ENCODE measurements around the gene ATAD3A.

The ATAD3A gene

DNA sequence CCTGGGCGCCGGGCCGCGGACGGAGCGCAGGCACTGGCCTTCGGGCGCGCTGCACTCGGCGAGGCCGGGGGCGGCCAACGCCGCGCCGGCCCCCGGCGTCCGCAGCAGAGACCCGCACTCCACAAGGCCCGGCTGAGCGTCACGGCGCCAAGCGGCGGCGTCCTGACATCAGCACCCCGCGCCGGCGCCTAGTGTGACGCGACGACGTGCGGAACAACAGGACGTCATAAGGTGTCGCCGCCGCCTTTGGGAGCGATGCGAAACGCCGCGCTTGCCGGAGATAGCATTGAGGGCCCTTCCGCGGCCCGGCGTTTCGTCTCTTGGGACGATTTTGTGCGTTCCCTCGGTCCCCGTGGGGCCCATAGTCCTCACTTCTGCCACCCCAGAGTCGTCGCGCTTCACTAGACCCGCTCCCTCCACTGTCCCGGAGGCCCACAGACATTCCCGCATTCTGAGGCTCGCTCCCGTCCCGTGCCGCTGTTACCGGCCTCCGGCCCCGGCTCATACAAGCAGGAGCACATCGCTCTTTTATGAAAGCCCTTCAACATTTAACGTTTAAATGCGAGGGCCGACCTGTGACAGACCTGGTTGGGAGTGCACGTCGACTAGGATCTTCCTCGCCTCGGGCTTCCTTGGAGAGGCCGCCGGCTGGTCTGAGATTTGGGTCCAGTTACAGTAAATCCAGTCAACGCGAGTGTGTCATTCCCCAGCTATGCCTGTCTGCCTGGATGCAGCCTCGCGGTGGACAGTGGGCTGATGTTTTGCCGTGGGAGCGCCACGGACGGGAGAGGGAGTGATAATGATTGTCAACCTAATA is 63.0 kb downstream of the ATAD3A start, which contains the start of gene SSU72:
SSU72 (minus strand) TSS at position 143 of the 817 bp plus-strand sequence. CDS start 306 bp downstream, outside the sequence.
- in situ Hi-C loops (cut with HindIII; ENCODE audit: low sequenced_read_pairs): no loop called here

GRCh38 chr1:1577367-1578011 is 65.5 kb downstream of the ATAD3A start:
- in situ Hi-C loops (cut with HindIII; ENCODE audit: low sequenced_read_pairs): no loop called here

DNA sequence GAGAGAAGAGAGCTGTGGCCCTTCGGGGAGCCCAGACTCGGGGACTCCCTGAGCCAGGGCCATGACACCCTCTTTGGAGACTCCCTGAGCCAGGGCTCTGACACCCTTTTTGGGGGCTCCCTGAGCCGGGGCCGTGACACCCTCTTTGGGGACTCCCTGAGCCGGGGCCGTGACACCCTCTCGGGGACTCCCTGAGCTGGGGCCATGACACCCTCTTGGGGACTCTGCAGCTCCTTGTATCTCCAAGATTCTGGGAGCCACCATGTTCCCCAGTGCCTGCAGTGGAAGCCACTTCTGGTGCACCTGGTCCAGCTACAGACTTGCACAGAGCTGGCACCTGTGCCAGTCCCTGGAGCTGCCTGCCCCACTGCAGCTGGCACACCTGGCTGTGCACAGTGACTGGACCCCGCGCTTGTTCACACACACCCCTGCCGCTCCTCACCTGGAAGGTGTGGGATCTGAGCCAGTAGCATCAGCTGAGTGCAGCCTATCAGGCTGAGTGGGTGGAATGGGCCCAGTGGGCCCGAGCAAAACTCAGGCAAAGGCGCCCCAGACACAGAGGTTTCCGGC is 66.5 kb downstream of the ATAD3A start:
- in situ Hi-C loops (cut with HindIII; ENCODE audit: low sequenced_read_pairs): no loop called here

DNA sequence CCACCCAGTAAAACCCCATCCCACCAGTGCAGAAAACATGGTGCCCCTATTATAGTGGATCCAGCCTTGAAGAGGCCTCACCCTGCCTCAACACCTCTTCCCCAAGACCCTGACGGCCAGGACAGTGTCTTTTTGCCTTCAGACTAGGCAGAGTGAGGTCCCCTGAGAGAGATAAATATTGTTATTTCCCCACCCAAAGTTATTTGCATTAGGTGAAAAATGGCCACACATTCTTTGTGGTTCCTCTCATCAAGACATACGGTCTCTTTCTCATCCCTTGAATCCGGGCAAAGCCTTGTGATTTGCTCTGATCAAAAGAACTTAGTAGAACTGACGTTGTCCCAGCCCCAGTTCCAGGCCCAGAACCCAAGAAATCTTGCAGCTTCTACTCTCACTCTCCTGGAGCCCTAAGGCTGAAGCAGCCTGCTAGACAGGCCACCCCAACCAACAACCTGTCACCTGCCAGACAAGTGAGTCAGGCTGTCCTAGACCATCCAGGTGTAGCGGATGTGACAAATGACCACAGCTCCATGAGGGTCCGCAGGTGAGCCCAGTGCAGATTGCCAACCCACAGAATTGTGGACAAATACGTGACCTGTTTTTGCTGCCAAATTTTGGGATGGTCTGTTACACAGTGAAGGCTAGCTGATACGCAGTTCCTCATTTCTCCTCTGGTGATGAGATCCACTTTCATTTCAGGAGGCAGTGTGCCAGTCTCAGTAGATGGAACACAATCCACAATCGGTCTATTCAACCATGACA is 70.8 kb downstream of the ATAD3A start:
- in situ Hi-C loops (cut with HindIII; ENCODE audit: low sequenced_read_pairs): no loop called here

DNA sequence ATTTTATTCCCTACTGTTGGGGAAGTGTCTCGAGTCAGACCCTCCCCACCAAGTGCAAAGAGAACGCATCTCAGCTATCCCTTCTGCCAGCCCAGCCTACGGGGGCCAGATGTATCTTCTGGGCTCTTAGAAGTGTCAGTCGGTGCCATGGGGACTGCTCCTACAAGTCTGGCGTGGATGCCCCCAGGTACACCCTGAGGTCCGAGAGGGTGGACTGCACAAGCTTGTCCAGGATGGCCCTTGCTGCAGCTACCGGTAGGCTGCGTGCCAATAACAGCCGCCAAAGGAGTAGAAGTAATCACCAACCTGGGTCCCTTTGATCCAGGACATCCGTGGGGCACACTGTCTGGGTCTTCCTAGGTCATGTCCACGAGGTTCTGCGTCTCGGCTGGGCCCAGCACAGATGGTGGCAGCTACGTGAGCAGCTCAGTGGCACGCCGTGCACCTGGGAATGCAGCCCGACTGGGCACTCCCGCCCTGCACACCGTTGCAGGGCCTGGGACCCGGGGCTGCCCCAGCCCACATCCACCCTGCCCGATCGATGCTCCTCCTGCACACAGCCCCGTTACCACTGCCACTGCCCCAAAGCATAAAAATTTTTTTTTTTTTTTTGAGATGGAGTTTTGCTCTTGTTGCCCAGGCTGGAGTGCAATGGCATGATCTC is 71.5 kb downstream of the ATAD3A start:
- in situ Hi-C loops (cut with HindIII; ENCODE audit: low sequenced_read_pairs): no loop called here

Data from DLD1 (cell line).